Stimulated activated CD4-positive, alpha-beta T cell treated with anti-CD3 and anti-CD28 coated beads, TNF-alpha, amount 100 ng/mL, for 1 hour (primary cell): ENCODE results near the gene C16orf82.

Experiments used
- DNase-seq, 3 donors: peaks; one replicate each; pipeline ENCODE4 v3.0.0-alpha.2; 2020; ENCODE audit warnings: low read depth in 3 of 3, low spot score in 1 of 3

The C16orf82 gene

GRCh38 chr16:27066668-27067537 is at the start of gene C16orf82:
Gene C16orf82 (plus strand): TSS chr16:27066927.
- no peak for DNase-seq

DNA sequence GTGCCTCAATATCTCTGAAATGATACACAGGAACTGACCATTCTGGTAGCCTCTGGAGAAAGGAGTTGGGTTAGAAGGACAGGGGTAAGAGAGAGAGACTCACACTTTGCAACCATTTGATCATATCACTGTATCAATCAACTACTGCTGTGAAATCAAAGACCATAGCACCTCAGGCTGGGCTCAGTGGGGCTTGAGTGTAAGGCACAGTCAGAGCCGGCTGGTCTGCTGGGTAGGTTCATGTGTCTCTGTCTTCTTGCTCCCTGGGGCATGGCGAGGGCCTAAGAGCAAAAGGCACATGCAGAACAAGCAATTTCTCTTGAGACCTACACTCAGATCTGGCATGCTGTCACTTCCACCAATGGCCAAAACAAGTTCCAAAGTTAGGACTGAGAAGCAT is 46.7 kb upstream of the C16orf82 start:
- no peak for DNase-seq

- DNase-seq: no peak
Measured at GRCh38 chr16:27024010-27024409, 42.7 kb upstream of the C16orf82 start.

- DNase-seq: no peak
Measured at GRCh38 chr16:27025581-27025980, 41.1 kb upstream of the C16orf82 start.

- DNase-seq: no peak
Measured at GRCh38 chr16:27027971-27028370, 38.8 kb upstream of the C16orf82 start.

DNA sequence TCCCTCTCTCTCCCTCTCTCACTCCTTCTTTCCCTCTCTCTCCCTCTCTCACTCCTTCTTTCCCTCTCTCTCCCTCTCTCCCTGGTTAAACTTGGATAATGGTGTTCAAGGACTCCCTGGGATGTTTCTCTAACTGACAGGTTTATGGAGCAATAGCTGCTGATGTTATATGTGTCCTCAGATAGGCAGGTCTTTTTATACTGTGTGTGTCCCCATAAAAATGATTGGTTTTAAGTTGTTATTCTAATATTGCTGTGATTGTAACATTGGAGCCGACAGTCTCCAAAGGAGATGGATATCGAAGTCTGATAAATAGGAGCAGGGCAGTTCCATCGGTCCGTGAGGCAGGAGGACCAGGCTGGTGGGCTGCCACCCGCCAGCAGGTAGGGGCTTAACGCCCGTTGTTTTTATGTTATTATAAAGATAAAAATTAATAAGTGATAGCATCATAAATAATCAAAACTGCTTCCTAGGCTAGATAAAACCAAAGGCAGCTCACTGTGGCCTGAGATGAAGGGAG is 38.1 kb upstream of the C16orf82 start:
- no peak for DNase-seq

- no peak for DNase-seq
Measured at GRCh38 chr16:27029525-27029924, 37.2 kb upstream of the C16orf82 start.

DNA sequence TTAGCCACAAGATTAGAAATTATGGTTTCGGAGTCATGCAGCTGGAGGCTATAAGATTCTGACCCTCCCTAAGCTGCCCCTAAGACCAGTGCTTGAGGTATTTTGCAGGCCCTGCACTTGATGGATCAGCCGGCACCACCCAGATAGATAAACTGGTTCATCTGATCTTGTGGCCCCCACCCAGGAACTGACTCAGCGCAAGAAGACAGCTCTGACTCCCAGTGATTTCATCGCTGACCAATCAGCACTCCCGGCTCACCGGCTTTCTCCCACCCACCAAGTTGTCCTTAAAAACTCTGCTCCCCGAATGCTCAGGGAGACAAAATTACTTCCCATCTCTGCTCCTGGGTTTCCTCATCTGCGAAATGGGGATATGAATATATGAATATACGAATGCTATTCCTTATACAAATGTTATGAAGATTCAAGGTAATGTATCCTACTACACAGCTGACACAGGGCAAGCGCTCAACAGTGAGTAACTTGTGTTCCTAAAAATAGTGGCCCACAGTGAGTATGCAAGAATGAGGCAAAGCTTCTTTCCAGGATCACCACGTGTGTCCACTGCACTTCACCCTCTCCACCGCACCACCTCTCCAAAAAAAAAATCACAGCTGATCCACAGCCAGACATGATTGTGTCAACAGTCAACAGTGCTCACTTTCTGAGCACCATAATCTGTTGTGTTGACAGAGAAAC is 33.3 kb upstream of the C16orf82 start:
- no peak for DNase-seq

DNA sequence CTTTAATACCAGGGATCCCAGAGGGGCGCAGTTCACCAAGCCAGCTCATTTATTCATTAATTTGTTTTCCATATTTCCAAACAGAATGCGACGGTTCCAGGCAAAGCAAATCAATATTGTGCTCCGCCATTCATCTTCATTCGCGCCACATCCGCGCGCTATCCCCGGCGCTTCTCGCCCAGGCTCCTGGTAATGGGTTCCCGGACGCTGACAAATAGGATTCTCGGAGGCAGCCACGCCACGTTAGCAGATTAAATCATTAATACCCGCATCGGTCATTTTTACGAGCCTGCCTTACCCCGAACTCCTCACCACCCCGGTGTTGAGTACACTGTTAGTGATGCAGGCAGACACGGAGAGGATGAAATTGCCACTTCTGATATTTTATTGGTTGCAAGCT is 26.0 kb upstream of the C16orf82 start:
- no peak for DNase-seq

DNA sequence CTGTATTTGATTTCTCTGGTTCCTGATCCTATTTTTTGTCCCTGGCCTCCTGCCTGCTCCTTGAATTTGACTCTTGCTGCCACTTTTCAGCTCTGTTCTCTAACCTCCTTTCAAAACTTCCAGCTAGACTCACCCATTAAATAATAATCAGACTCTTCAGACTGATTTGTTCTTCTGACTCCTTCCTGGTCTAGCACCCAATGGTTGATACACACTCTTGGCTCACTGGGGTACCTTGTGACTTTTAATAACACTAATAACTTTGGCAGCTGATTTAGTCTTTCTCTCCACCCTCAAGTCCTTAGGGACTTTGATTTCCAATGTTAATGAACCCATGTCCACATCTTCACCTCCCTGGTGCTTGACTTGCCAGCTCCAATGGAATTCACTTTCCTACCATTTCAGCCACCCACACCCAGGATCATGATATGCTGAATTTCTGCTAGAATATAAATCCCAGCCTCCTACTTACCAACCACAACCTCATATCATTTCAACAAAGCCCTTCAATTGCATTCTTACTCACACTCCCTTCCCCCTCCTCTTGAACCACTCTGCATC is 19.7 kb upstream of the C16orf82 start:
- DNase-seq: no peak

GRCh38 chr16:27048316-27048715 is 18.4 kb upstream of the C16orf82 start:
- no peak for DNase-seq

GRCh38 chr16:27049117-27049516 is 17.6 kb upstream of the C16orf82 start:
- no peak for DNase-seq

- no peak for DNase-seq
Measured at GRCh38 chr16:27052007-27052406, 14.7 kb upstream of the C16orf82 start.

DNA sequence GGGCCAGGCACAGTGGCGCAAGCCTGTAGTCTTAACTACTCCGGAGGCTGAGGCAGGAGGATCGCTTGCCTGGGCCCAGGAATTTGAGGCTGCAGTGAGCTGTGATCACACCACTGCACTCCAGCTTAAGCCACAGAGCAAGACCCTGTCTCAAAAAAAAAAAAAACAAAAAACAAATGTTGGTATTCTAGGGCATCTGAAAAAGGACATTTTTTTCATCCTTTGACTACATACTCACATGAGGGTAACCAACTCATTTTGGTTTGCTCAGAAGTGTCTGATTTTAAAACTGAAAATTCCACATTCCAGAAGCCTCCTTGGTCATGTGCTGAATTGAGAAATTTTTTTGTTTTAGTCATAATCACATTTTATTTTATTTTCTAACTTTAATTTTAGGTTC is 12.7 kb upstream of the C16orf82 start:
- DNase-seq: no peak

GRCh38 chr16:27058299-27058698 is 8.4 kb upstream of the C16orf82 start:
- no peak for DNase-seq

- no peak for DNase-seq
Measured at GRCh38 chr16:27070776-27071175, 4.0 kb downstream of the C16orf82 start.

DNA sequence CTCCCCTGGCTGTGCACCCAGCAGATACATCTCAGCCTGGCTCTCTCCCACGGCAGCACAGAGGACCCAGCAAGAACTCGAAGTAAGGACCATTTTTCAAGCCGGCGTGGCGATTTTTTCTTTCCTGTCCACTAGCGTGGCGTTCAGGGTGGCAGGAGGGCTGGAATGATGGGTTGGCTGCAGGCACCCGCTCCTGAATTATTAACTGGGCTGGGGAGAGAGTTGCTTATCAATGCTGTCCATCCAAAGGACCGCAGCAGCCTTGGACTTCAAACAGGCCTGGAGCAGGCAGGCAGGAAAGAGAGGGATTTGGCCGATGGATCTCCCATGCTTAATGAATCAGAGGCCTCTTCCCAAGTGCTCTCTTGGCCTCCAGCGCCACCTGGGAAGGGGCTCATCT is 7.0 kb downstream of the C16orf82 start:
- DNase-seq: no peak

DNA sequence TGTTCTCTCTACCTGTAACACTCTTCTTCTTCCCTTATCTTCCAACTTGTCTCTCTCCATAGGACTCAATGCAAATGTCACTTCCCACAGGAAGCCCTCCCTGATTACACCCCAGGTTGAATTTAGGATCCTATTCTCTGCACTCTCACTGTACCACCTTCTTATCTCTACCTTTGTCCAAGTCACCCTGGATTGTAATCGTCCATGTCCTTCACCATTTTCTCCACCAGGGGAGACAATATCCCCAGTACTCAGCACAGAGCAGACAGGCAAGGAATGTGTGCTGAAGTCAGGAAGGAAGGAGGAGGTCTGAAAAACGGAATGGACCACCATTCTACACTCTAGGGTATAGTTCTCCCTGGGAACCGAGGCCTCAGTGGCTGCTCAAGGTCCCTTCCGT is 14.2 kb downstream of the C16orf82 start:
- no peak for DNase-seq

DNA sequence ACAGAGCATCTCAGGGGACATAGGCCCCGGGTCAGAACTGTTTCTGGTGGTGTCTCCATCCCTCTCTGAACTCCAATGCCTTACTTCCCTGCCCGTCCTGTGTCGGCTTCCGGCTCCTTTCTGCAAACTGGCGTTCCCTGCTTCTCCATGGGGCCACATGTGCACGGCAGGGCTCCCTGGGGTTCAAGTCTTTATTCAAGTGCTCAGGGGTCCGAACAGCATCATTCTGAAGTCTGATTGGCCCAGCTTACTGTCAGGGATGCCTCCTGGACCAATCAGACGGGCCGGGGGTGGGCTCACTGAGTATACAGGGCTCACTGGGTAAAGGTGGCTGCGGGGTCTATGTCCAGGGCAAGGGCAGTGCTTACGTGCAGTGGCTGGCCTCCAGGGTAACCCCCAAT is 17.1 kb downstream of the C16orf82 start:
- DNase-seq: no peak

DNA sequence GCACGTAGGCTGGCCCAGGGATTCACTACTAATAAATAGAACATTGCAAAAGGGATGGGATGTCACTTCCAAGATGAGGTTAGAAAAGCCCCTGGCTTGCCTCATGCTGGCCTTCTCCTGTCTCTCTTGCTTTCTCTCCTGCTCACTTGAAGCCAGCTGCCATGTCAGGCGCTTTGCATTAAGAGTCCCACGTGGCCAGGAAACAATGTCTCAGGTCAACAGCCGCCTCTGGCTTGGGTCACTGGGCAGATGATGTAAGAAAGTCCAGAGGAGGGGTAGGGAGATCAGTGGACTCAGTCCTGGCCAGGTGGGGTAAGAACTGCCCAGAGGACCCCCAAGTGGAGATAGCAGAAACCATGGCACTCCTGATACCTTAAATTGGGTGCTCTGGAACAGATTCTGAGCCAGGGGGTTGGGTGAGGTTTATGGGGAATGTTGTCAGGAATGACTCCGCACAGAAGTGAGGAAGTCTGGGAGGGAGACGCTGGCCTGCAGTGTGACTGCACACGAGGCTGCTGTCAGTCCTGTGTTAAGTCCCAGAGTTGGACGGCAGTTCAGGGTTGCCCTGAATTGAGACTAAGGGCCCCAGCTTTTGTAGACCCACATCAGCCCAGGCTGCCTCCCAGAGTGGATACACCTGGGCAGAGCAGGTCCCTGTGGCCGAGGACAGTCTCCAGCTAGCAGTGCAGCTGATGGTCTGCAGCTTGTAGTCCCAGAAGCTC is 17.7 kb downstream of the C16orf82 start:
- DNase-seq: no peak

- no peak for DNase-seq
Measured at GRCh38 chr16:27085182-27085581, 18.5 kb downstream of the C16orf82 start.
